T-cell (primary cell): ENCODE measurements around the gene SH2D3C. TPM values are rescaled to one million over a fixed set of nuclear protein-coding genes. Genes with fewer than 3 reads are reported as not detected.

Source experiments
- ATAC-seq, 4 experiments: fragments of 200-7000 bp in 3 of 4; fragments of 150-1000 bp in 1 of 4; cut with Tn5 transposase; replicated peaks in 1 of 4; 1 replicate in 3 of 4; 2 replicates in 1 of 4; pipeline ENCODE4 v1.10.0; 2021; ENCODE audit warnings: moderate library complexity in 3 of 4, mild to moderate bottlenecking in 2 of 4, moderate number of reproducible peaks in 1 of 4
- CTCF ChIA-PET, 2 donors: fragments of 300-600 bp; sonication (Branson Sonifier 250); formaldehyde crosslinking; loops; one replicate each; lab custom pipeline; 2022; ENCODE audit warnings: antibody characterized with exemption in 2 of 2; lab: Charles Lee
- POLR2A ChIA-PET, 2 donors: fragments of 300-600 bp; sonication (Branson Sonifier 250); formaldehyde crosslinking; loops; one replicate each; lab custom pipeline; 2022; ENCODE audit warnings: antibody characterized with exemption in 2 of 2; lab: Charles Lee
- DNase-seq, 35 experiments: peaks; one replicate each; pipeline versions ENCODE4 v3.0.0 to v3.0.0-alpha.2; 2013 to 2023
- H3K27ac ChIP-seq: one replicate; pipeline ENCODE4 v1.5.1; 2013; ENCODE audit warnings: low read length
- H3K27me3 ChIP-seq, 2 experiments: replicated peaks in 1 of 2; 1 replicate in 1 of 2; 2 replicates in 1 of 2; pipeline versions ENCODE4 v1.6.1 to v1.7.0; 2013; ENCODE audit warnings: low read length in 1 of 2, mixed read lengths in 1 of 2; ENCODE audit not compliant: control insufficient read depth in 2 of 2, insufficient read depth in 2 of 2; ENCODE audit errors: extremely low read depth in 1 of 2
- H3K36me3 ChIP-seq, 2 donors: 1 replicate in 1 of 2; 2 replicates in 1 of 2; pipeline versions ENCODE4 v1.6.1 to v1.7.0; 2013; ENCODE audit warnings: low read length in 1 of 2; ENCODE audit not compliant: control insufficient read depth in 2 of 2, insufficient read depth in 1 of 2; ENCODE audit errors: extremely low read depth in 1 of 2
- H3K4me1 ChIP-seq, 2 experiments: 1 replicate in 1 of 2; 2 replicates in 1 of 2; pipeline versions ENCODE4 v1.6.1 to v1.7.0; 2013; ENCODE audit warnings: low read length in 2 of 2, mixed read lengths in 1 of 2; ENCODE audit not compliant: insufficient read depth in 2 of 2, control insufficient read depth in 1 of 2; ENCODE audit errors: extremely low read depth in 1 of 2
- H3K4me3 ChIP-seq, 2 donors: 1 replicate in 1 of 2; 2 replicates in 1 of 2; pipeline versions ENCODE4 v1.5.1 to v1.7.0; 2013; ENCODE audit warnings: mild to moderate bottlenecking in 2 of 2, low read length in 1 of 2, moderate library complexity in 1 of 2; ENCODE audit not compliant: control insufficient read depth in 1 of 2; ENCODE audit errors: extremely low read depth in 1 of 2
- H3K9me3 ChIP-seq: 2 replicates; pipeline ENCODE4 v1.7.0; 2013
- H3K27ac Mint-ChIP-seq, 2 donors: one replicate each; pipeline ENCODE4 v1.8.0; 2020 to 2021; ENCODE audit warnings: mild to moderate bottlenecking in 2 of 2, mixed read lengths in 2 of 2
- H3K27me3 Mint-ChIP-seq, 2 donors: one replicate each; pipeline ENCODE4 v1.8.0; 2021 to 2022; ENCODE audit warnings: mixed read lengths in 2 of 2
- H3K36me3 Mint-ChIP-seq: one replicate; pipeline ENCODE4 v1.8.0; 2021; ENCODE audit warnings: mixed read lengths
- H3K4me1 Mint-ChIP-seq, 3 donors: one replicate each; pipeline ENCODE4 v1.8.0; 2020 to 2022; ENCODE audit warnings: mixed read lengths in 3 of 3, mild to moderate bottlenecking in 1 of 3
- H3K4me3 Mint-ChIP-seq, 3 donors: one replicate each; pipeline ENCODE4 v1.8.0; 2020 to 2022; ENCODE audit warnings: mild to moderate bottlenecking in 3 of 3, mixed read lengths in 3 of 3, moderate library complexity in 3 of 3
- H3K9me3 Mint-ChIP-seq, 3 donors: one replicate each; pipeline ENCODE4 v1.8.0; 2020 to 2022; ENCODE audit warnings: mixed read lengths in 3 of 3
- WGBS: methylation state at CpG from one replicate; pipeline ENCODE4 v1.1.5; 2013; ENCODE audit warnings: missing lambda C conversion rate; ENCODE audit not compliant: insufficient coverage; 5-methylcytosine and 5-hydroxymethylcytosine counted together
- total RNA-seq, 35 experiments: library from RNA in 6 of 35; stranded (reverse) in 6 of 35; fragments of 120-200 nt in 1 of 35; gene quantifications; one replicate each; pipeline versions ENCODE4 v1.2.1 to v1.2.4 and lab custom pipeline; 2013 to 2026

Gene SH2D3C, protein sequence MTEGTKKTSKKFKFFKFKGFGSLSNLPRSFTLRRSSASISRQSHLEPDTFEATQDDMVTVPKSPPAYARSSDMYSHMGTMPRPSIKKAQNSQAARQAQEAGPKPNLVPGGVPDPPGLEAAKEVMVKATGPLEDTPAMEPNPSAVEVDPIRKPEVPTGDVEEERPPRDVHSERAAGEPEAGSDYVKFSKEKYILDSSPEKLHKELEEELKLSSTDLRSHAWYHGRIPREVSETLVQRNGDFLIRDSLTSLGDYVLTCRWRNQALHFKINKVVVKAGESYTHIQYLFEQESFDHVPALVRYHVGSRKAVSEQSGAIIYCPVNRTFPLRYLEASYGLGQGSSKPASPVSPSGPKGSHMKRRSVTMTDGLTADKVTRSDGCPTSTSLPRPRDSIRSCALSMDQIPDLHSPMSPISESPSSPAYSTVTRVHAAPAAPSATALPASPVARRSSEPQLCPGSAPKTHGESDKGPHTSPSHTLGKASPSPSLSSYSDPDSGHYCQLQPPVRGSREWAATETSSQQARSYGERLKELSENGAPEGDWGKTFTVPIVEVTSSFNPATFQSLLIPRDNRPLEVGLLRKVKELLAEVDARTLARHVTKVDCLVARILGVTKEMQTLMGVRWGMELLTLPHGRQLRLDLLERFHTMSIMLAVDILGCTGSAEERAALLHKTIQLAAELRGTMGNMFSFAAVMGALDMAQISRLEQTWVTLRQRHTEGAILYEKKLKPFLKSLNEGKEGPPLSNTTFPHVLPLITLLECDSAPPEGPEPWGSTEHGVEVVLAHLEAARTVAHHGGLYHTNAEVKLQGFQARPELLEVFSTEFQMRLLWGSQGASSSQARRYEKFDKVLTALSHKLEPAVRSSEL
- total RNA-seq = 10 to 100 TPM; 31.6 to 48.7 (median 47.7) TPM
- total RNA-seq (2013) = 31.6 TPM
- 12.7 to 85.0 (median 31.2) reads per million in 29 experiments for total RNA-seq (lab: John Stamatoyannopoulos, UW)

DNA sequence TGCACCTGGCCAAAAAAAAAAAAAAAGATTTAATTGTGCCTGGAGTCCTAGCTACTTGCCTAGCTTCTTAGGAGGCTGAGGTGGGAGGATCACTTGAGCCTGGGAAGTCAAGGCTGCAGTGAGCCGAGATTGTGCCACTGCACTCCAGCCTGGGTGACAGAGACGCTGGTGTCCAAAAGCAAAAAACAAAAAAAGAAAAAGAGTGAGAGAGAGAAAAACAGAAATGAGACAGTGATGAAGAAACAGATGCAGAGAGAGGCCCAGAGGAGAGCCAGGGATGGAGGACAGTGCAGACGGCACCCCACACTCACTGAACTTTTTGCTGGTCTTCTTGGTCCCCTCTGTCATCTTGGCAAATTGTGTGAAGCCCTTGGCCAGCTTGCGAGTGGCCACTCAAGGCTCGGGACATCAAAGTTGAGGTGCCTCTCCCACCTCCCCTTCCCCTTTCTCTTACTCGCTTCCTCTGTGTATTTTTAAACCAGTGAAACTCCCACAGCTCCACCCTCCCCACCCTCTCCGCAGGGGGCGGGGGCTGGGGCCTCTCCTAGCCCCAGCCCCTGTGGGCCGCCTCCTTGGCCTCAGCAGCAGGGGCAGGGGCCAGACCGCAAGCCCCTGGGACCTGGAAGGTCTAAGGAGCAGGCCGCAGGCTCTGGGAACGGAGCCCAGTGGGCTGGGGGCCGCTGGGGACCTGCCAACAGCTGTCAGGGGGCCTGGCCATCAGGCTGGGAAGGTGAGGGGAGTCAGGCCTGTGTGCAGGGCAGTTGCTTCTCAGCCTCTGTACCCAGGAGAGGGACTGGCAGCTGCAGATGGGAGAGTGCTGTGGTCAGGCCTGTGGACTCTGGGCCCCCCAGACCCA is at the start of gene SH2D3C:
TSS of gene SH2D3C (minus strand) at position 387 of the 856 bp plus-strand sequence. CDS start at position 348, 39 bp downstream.
- peak within 1 kb of the TSS; percentile 95 for H3K27ac ChIP-seq
- Mint-ChIP-seq H3K9me3 (no peaks in the 10 kb centered on the region), H3K36me3 (peaks cover 5% of the 10 kb centered on the region), H3K4me3 (peak within 1 kb of the TSS; percentile 96 to 99 (median 98)), H3K27me3 (no peaks in the 10 kb centered on the region), H3K4me1 (peaks cover 59 to 81% (median 72%) of the 10 kb centered on the region in 3 donors), H3K27ac (peak within 1 kb of the TSS; percentile 96 to 99)
- H3K4me1 ChIP-seq = peaks cover 24 to 89% of the 10 kb centered on the region in 2 experiments
- peaks cover 6 to 12% of the 10 kb centered on the region in 2 donors for H3K36me3 ChIP-seq
- no peaks in the 10 kb centered on the region for H3K9me3 ChIP-seq
- H3K4me3 ChIP-seq = peak within 1 kb of the TSS; percentile 51 to 97
- ChIA-PET POLR2A (no interaction called here), CTCF (interaction anchor here (0.6 to 1.0 kb wide), 3 partner anchors 44 to 143 kb away, joined by 3 to 7 read pairs (median 3); partner anchors contain the start of gene TOR2A (in 1 of the 2))
- ATAC-seq (peak; percentile 46 to 54 (median 50)), DNase-seq (peak in 15 of 35 experiments; percentile 18 to 59 (median 42))
- WGBS = 2% methylated on average over 11 of the region's 13 CpGs
- H3K27me3 ChIP-seq = no peaks in the 10 kb centered on the region

DNA sequence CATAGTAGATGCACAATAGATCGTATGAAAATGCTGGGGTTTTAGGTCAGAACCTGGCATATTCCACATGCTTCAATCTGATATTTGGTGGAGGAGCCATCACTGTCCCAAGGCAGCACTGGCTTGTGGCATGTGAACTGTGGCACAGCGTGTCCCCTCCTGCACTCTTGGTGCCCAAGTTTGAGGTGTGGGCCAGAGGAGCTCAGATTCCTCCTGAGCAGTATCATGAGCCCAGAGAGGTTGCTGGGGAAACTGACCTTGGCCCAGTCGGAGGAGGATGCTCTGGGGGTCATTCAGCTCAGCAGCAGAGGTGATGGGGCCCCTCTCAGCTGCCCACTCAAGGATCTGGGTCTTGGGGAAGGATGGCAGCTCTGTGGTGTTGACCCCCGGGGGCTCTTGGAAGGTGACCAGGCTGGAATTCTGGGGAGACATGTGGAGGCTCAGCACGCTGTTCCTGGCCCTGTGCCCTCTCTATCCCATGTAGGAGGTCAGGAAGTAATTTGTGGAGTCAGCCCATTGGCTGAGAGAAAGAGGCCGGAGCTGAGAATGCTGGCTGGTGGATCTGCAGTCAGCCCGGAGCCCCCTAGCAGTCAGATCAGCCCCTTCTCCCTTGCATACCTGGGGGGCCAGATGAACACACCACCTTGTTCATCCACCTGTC is 47.9 kb upstream of the SH2D3C start:
- Histone ChIP-seq H3K27ac (no peak overlapping the region), H3K9me3 (no peaks in the 10 kb centered on the region), H3K4me3 (no peak overlapping the region), H3K4me1 (no peaks in the 10 kb centered on the region), H3K27me3 (peaks cover 0 to 6% of the 10 kb centered on the region in 2 experiments), H3K36me3 (peaks cover 0 to 5% of the 10 kb centered on the region in 2 donors)
- peaks cover 6% of the 10 kb centered on the region for H3K36me3 Mint-ChIP-seq
- peaks cover 0 to 5% (median 0%) of the 10 kb centered on the region in 3 donors for H3K4me1 Mint-ChIP-seq
- no peak for ATAC-seq
- H3K4me3 Mint-ChIP-seq = no peak overlapping the region
- WGBS = 90% methylated on average over 6 of the region's 7 CpGs
- ChIA-PET POLR2A (no interaction called here), CTCF (interaction anchor here in 1 of 2 donors (0.6 kb wide), 1 partner anchor 192 kb away, joined by 4 read pairs; no protein-coding TSS in a partner anchor)
- no peak for DNase-seq
- no peak overlapping the region for H3K27ac Mint-ChIP-seq
- H3K9me3 Mint-ChIP-seq = no peaks in the 10 kb centered on the region
- no peaks in the 10 kb centered on the region for H3K27me3 Mint-ChIP-seq

DNA sequence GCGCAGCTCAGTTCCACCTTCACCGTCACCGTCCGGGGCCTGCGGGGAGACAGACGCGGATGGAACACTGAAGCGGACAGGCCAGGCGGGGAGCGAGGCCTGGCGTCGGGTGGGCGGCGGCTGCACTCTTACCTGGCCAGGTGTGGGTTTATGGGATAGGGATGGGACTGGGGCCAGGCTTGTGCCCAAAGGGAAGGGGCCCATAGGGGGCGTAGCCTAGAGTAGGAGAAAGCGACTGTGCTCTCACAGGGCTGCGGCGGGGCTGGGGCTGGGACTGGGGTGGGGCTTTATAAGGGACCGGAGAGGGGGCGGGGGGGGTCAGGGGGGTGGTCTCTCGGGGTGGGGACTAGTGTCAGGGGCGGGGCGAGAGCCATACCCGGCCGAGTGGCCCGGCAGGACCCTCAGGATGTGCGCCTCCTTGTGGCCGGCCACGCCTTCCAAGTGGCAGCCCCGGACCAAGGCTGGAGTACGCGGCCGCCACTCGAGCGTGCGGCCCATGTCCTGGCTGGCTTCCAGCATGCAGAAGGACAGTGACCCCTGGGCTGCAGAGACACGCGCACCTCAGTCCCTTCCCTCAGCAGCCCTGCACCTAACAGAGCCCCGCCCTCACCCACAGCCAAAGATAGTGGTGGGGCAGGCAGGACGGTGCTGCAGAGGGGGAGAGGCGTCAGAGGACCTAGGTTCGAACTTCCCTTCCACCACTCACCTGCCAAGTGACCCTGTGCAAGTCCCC is 47.0 kb upstream of the SH2D3C start:
- ChIA-PET POLR2A (no interaction called here), CTCF (interaction anchor here in 1 of 2 donors (0.6 kb wide), 1 partner anchor 193 kb away, joined by 4 read pairs; no protein-coding TSS in a partner anchor)
- Mint-ChIP-seq H3K27me3 (no peaks in the 10 kb centered on the region), H3K27ac (peak overlapping the region in 1 of 2 donors; percentile 34), H3K4me3 (no peak overlapping the region), H3K9me3 (no peaks in the 10 kb centered on the region), H3K4me1 (peaks cover 0 to 3% (median 0%) of the 10 kb centered on the region in 3 donors), H3K36me3 (peaks cover 6% of the 10 kb centered on the region)
- peaks cover 0 to 6% of the 10 kb centered on the region in 2 experiments for H3K27me3 ChIP-seq
- H3K4me1 ChIP-seq = no peaks in the 10 kb centered on the region
- WGBS = 86% methylated on average over 23 of the region's 42 CpGs
- H3K36me3 ChIP-seq = peaks cover 0 to 5% of the 10 kb centered on the region in 2 donors
- H3K4me3 ChIP-seq = no peak overlapping the region
- ATAC-seq (no peak), DNase-seq (no peak)
- H3K9me3 ChIP-seq = no peaks in the 10 kb centered on the region
- no peak overlapping the region for H3K27ac ChIP-seq

DNA sequence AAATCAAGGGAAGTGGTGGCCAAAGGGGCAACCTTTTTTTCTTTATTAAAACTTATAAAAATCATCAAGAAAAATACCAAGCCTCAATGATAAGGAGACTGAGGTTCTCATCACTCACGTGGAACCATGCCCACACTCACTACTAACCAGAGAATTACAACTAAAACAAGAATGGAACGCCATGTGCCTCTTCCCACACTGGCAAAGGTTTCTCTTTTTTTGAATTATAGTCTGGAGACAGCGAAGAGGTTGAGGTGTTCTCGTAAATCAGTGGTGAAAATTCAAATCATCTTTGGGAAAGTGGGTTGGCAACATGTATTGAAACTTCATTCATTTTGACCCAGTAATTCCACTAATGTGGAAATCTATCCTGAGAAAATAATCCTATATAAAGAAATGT is 43.6 kb upstream of the SH2D3C start:
- Histone ChIP-seq H3K27ac (no peak overlapping the region), H3K36me3 (peaks cover 4 to 12% of the 10 kb centered on the region in 2 donors), H3K4me1 (no peaks in the 10 kb centered on the region), H3K27me3 (no peaks in the 10 kb centered on the region), H3K4me3 (no peak overlapping the region), H3K9me3 (no peaks in the 10 kb centered on the region)
- ATAC-seq = no peak
- Mint-ChIP-seq H3K27me3 (no peaks in the 10 kb centered on the region), H3K4me3 (no peak overlapping the region), H3K27ac (no peak overlapping the region), H3K4me1 (peaks cover 0 to 3% (median 0%) of the 10 kb centered on the region in 3 donors), H3K9me3 (no peaks in the 10 kb centered on the region), H3K36me3 (peaks cover 16% of the 10 kb centered on the region)
- CTCF ChIA-PET = no interaction called here
- 83% methylated on average over 1 of the region's 4 CpGs for WGBS
- DNase-seq = no peak
- POLR2A ChIA-PET = no interaction called here

DNA sequence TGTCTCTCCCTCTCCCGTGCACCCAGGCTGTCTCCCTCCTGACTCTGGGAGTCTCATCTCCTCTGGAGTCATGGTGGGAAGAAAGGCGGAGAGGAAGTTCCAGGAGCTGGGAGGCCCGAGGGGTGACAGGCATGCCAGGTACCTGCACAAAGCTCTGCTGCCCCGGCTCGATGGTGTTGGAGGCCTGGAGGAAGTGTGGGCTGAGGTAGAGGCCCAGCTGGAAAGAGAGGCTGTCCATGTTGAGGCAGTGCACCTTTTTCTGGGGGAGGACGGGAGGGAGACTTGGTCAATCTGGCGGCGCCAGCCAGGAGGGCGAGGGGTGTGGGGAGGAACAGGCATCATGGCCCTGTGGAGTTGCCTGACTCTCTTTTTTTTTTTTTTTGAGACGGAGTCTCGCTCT is 40.1 kb upstream of the SH2D3C start:
- WGBS = 100% methylated on average over 2 of the region's 11 CpGs
- no peaks in the 10 kb centered on the region for H3K9me3 ChIP-seq
- no peak overlapping the region for H3K4me3 ChIP-seq
- Mint-ChIP-seq H3K9me3 (no peaks in the 10 kb centered on the region), H3K4me3 (no peak overlapping the region), H3K27ac (peak overlapping the region in 1 of 2 donors; percentile 43), H3K27me3 (no peaks in the 10 kb centered on the region), H3K36me3 (peaks cover 13% of the 10 kb centered on the region), H3K4me1 (no peaks in the 10 kb centered on the region)
- POLR2A ChIA-PET = no interaction called here
- CTCF ChIA-PET = interaction anchor here in 1 of 2 donors (0.7 kb wide), 1 partner anchor 299 kb away, joined by 3 read pairs; no protein-coding TSS in a partner anchor
- H3K27ac ChIP-seq = no peak overlapping the region
- peaks cover 28 to 35% of the 10 kb centered on the region in 2 donors for H3K36me3 ChIP-seq
- no peak for DNase-seq
- no peaks in the 10 kb centered on the region for H3K4me1 ChIP-seq
- no peak for ATAC-seq
- no peaks in the 10 kb centered on the region for H3K27me3 ChIP-seq
